ENCODE results near the gene VIM. TPM values are rescaled to one million over a fixed set of nuclear protein-coding genes. Genes with fewer than 3 reads are reported as not detected.

The VIM gene
- total and polyA plus RNA-seq, 2 experiments from 2014 or later, result 131 to 228 TPM

DNA sequence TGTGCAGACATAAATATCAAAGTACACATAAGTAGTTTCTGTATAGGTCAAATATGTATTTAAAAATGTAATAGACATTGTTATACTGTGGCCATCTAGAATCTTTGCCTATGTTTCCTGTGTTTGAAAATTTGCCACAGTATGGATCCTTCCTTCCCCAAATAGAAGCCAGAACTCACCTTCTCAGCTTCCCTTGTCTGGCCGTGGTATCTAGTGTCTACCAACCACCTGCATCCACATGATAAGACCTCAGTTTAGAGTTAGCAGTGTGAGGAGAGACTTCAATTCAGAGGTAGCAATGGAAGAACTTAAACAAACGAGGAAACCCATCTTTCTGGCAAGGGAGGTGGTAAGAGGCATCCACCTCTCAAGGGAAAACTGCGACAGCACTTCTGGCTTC is 31.5 kb upstream of the VIM start:
- DNase-seq (ENCODE audit: low spot score) (no peak), ATAC-seq (no peak)
- Histone ChIP-seq H2AFZ (no peak overlapping the region), H3K4me3 (no peak overlapping the region), H3K4me2 (peak overlapping the region; percentile 9; the same call in 1 of the 2 replicates), H3K4me1 (ENCODE audit: insufficient read depth) (peaks cover 34% of the 10 kb centered on the region), H4K20me1 (replicated peaks; ENCODE audit: insufficient read depth) (no peaks in the 10 kb centered on the region), H3K27ac (ENCODE audit: low read depth) (no peak overlapping the region), H3K9me2 (ENCODE audit: insufficient read depth) (no peaks in the 10 kb centered on the region), H3F3A (replicated peaks; ENCODE audit: low read depth) (no peaks in the 10 kb centered on the region), H3K79me2 (replicated peaks; ENCODE audit: insufficient read depth) (peaks cover 71% of the 10 kb centered on the region), H3K27me3 (ENCODE audit: insufficient read depth) (no peaks in the 10 kb centered on the region), H3K36me3 (ENCODE audit: insufficient read depth) (no peaks in the 10 kb centered on the region)
- peaks cover 3% of the 10 kb centered on the region; the same call in 1 of the 3 replicates for H3K9me3 Mint-ChIP-seq
- H3K4me3 Mint-ChIP-seq, result no peak overlapping the region
- TF ChIP-seq NANOG (IDR thresholded peaks at IDR 0.05; ENCODE audit: borderline replicate concordance) (no peak), JUNB (IDR thresholded peaks at IDR 0.05; ENCODE audit: unreplicated experiment) (no peak), STAT1 (IDR thresholded peaks at IDR 0.05; ENCODE audit: unreplicated experiment) (no peak)
- TF ChIP-seq, protein P1, sequence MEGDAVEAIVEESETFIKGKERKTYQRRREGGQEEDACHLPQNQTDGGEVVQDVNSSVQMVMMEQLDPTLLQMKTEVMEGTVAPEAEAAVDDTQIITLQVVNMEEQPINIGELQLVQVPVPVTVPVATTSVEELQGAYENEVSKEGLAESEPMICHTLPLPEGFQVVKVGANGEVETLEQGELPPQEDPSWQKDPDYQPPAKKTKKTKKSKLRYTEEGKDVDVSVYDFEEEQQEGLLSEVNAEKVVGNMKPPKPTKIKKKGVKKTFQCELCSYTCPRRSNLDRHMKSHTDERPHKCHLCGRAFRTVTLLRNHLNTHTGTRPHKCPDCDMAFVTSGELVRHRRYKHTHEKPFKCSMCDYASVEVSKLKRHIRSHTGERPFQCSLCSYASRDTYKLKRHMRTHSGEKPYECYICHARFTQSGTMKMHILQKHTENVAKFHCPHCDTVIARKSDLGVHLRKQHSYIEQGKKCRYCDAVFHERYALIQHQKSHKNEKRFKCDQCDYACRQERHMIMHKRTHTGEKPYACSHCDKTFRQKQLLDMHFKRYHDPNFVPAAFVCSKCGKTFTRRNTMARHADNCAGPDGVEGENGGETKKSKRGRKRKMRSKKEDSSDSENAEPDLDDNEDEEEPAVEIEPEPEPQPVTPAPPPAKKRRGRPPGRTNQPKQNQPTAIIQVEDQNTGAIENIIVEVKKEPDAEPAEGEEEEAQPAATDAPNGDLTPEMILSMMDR (conservative IDR thresholded peaks at IDR 0.05; ENCODE audit: low read depth in 2 of 2), result no peak
- H3K27ac Mint-ChIP-seq, result no peak overlapping the region; the same call in 1 of the 2 replicates
- H3K4me1 Mint-ChIP-seq, result peaks cover 41% of the 10 kb centered on the region
- H3K27me3 Mint-ChIP-seq (ENCODE audit: insufficient read depth, low read depth, poor library complexity), result peaks cover 1% of the 10 kb centered on the region
- peaks cover 4% of the 10 kb centered on the region; the same call in 2 of the 3 replicates for H3K36me3 Mint-ChIP-seq (ENCODE audit: low read depth)

DNA sequence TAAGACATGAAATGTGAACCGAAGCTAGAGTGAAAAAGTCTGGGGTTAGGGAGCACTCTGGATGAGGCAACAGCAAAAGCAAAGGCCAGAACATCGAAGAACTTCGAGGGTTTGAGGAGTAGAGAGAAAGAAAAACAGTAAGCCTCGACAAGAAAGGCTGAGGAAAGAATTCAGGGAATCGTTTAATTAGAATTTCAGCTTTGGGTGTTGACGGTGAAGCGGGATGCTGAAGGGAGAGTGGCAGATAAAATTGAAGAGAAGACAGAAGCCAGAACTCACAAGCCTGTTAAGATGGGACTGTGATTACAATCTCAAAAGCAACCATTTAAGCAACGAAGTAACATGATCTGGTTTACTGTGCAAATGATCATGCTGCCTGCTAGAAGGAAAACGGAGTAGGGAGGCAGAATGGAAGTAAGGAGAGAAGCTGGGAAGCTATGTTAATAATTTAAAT is 28.7 kb upstream of the VIM start:
- Mint-ChIP-seq H3K4me1 (peaks cover 60% of the 10 kb centered on the region), H3K27ac (peak overlapping the region; percentile 95), H3K9me3 (peaks cover 3% of the 10 kb centered on the region; the same call in 1 of the 3 replicates), H3K4me3 (peak overlapping the region; percentile 91), H3K27me3 (ENCODE audit: insufficient read depth, low read depth, poor library complexity) (no peaks in the 10 kb centered on the region), H3K36me3 (ENCODE audit: low read depth) (peaks cover 4% of the 10 kb centered on the region; the same call in 2 of the 3 replicates)
- peak; percentile 53 for DNase-seq (ENCODE audit: low spot score)
- TF ChIP-seq NANOG (IDR thresholded peaks at IDR 0.05; ENCODE audit: borderline replicate concordance), result peak; percentile 60; the same call in 1 of the 2 replicates
- TF ChIP-seq STAT1 (IDR thresholded peaks at IDR 0.05; ENCODE audit: unreplicated experiment), result no peak
- TF ChIP-seq, protein P2, sequence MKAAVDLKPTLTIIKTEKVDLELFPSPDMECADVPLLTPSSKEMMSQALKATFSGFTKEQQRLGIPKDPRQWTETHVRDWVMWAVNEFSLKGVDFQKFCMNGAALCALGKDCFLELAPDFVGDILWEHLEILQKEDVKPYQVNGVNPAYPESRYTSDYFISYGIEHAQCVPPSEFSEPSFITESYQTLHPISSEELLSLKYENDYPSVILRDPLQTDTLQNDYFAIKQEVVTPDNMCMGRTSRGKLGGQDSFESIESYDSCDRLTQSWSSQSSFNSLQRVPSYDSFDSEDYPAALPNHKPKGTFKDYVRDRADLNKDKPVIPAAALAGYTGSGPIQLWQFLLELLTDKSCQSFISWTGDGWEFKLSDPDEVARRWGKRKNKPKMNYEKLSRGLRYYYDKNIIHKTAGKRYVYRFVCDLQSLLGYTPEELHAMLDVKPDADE (IDR thresholded peaks at IDR 0.05), result no peak
- Histone ChIP-seq H3F3A (replicated peaks; ENCODE audit: low read depth) (no peaks in the 10 kb centered on the region), H2AFZ (no peak overlapping the region), H3K4me1 (ENCODE audit: insufficient read depth) (peaks cover 48% of the 10 kb centered on the region), H4K20me1 (replicated peaks; ENCODE audit: insufficient read depth) (no peaks in the 10 kb centered on the region), H3K36me3 (ENCODE audit: insufficient read depth) (no peaks in the 10 kb centered on the region), H3K27ac (ENCODE audit: low read depth) (peak overlapping the region; percentile 90), H3K9me2 (ENCODE audit: insufficient read depth) (no peaks in the 10 kb centered on the region), H3K4me2 (peak overlapping the region; percentile 93), H3K27me3 (ENCODE audit: insufficient read depth) (no peaks in the 10 kb centered on the region), H3K4me3 (peak overlapping the region; percentile 87), H3K79me2 (replicated peaks; ENCODE audit: insufficient read depth) (peaks cover 45% of the 10 kb centered on the region)
- ATAC-seq, result no peak
